OCI-M2 (cell line): Measurements from ENCODE around the gene TSEN54.

Experiments used
- DNase-seq: peaks from one replicate; lab custom pipeline; 2025; ENCODE audit not compliant: unreplicated experiment; lab: John Stamatoyannopoulos, UW

The TSEN54 gene

GRCh38 chr17:75561927-75562603 is 45.7 kb downstream of the TSEN54 start:
- DNase-seq = no peak

DNA sequence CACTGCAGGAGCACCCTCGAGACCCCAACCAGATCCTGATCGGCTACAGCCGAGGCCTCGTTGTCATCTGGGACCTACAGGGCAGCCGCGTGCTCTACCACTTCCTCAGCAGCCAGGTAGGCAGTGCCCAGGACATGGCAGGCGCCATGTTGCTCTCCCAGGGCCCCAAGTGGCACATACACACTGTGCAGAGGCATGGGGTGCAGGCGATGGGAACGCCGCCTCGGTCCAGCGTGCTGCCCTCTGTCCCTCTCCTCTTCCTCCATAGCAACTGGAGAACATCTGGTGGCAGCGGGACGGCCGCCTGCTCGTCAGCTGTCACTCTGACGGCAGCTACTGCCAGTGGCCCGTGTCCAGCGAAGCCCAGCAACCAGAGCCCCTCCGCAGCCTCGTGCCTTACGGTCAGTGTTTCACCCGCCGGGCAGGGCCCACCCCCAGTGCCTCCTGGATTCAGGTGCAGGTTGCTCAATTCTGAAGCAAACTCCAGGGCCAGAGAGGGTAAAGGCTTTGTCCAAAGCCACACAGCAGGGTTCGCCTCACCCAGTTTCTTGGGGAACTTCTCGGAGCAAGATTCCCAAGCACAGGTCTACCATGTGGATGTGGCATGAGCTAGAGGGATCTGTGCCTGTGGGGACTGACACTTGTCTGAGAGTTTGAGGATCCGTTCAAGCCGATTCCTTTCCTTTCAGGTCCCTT is 46.9 kb downstream of the TSEN54 start:
- DNase-seq = no peak

DNA sequence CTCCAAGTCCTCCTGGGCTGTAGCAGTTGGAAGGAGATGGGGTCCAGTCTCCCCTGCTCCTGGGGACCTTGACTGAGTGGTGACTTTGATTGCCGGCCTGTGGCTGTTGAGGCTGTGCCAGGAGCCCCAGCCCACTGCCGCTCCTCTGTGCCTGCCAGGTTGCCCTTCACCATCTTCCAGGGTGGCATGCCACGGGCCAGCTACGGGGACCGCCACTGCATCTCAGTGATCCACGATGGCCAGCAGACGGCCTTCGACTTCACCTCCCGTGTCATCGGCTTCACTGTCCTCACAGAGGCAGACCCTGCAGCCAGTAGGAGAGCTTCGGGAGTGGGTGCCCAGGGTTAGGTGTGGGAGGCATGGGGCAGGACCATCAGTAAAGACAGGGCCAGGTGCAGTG is 47.9 kb downstream of the TSEN54 start:
- no peak for DNase-seq

DNA sequence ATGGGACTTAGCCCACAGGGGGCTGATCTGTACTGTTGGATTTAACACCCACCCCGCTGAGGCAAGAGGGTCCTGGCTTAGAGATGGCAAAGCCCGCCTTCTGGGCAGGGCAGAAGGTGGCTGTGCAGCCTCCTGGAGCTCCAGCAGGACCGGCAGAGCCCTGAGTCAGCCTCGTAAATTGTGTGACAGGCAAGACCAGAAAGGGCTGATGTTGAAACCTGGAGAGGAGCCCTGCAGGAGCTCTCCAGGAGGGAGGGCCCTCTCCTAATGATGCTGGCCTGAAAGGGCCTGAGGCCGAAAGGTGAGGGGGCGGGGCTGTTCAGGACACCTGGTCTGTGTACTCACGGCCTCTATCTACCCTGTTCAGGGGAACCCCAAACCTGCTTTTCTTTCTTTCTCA is 48.7 kb downstream of the TSEN54 start:
- no peak for DNase-seq

- no peak for DNase-seq
Observed at GRCh38 chr17:75565618-75566017, 49.3 kb downstream of the TSEN54 start.

DNA sequence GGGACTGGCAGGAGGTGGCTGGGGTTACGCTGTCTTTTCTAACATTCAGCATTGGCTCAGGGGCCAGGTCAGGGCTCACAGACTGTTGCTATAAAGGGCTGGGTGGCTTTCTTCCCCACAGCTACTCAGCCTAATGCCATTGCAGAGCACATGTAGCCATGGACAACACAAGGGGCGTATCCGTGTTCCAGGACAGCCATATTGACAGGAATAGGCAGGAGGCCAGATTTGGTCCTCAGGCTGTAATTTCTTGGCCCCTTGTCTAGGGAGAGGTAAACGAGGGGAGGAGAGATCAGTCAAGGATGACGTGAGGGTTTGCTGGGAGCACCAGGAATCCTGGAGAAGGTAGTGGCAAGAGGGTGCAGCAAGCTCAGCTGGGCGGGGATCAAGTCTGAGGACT is 50.1 kb downstream of the TSEN54 start:
- DNase-seq = no peak

DNA sequence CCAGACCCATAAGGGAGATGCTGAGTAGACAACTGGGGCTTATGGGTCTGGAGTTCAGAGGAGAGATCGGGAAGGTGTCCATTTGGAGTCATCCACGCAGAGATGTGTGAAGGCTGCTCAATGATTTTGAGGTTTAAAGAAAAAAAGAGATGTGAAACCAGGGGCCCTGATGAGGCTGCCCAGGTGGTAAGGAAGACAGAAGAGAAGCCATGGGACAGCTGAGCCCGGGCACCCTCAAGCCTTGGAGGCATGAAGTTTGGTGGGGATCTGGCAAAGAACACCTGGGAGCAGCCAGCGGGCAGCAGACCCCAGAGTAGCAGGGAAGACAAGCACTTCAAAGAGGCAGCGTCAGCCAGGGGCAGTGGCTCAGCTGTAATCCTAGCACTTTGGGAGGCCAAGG is 50.5 kb downstream of the TSEN54 start:
- DNase-seq = no peak

GRCh38 chr17:75568412-75569255 is 52.3 kb downstream of the TSEN54 start:
- no peak for DNase-seq

GRCh38 chr17:75570034-75570676 is 53.8 kb downstream of the TSEN54 start:
- DNase-seq = no peak

GRCh38 chr17:75570772-75571171 is 54.4 kb downstream of the TSEN54 start:
- no peak for DNase-seq

DNA sequence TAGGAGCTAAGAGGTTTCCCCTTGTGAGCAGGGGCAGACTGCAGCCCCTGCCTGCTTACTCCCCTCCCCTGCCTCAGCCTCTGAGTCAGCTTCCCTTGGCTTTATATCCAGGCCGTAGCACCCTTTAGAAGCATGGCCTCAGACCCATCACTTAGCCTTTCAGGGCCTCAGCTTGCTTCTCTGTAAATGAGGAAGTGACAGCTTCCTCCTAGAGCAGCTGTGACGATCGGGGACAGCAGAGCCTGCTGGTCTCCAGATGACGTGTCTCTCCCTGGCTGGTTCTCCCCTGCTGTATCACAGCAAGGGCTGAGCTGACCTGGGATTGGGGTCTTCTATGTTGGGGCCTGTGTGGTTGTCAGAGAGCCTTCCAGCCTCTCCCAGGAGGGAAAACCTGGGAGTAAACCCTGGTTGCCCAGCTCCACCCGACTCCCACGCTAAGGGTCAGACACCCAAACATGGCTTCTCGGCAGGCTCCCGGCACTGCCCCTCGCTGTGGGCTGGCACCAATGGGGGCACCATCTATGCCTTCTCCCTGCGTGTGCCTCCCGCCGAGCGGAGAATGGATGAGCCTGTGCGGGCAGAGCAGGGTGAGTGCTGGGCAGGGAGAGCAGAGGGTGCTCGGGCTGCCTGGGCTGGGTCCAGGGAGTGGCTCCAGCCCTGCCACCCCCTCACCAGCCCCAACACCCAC is 55.0 kb downstream of the TSEN54 start:
- peak; percentile 35 for DNase-seq

DNA sequence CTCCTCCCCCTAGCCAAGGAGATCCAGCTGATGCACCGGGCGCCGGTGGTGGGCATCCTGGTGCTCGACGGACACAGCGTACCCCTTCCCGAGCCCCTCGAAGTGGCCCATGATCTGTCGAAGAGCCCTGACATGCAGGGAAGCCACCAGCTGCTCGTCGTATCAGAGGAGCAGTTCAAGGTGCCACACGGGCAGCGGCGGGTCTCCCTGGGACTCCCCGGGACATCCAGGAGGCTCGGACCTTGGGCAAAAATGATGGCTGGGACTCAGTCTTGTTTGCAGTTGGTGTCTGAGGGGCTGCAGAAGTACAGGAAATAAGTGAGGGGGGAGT is 55.5 kb downstream of the TSEN54 start:
- no peak for DNase-seq

- no peak for DNase-seq
Observed at GRCh38 chr17:75572713-75573539, 56.6 kb downstream of the TSEN54 start.

DNA sequence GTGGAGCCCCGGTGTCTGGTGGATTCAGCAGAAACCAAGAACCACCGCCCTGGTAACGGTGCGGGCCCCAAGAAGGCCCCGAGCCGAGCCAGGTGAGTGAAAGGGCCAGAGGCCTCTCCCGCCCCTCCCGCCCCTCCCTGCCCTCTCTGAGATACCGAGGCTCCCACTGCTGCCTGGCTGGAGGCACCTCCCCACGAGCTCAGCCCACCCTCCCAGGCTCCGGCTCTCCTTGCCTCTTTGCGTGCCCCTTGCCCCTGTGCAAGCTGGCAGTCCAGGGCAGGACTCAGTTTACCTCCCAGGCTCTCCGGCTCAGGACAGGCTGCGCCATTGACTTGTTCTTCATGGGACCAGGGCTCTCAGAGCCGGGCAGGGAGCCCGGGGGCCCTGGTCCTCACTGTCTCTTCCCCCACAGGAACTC is 57.2 kb downstream of the TSEN54 start:
- no peak for DNase-seq

DNA sequence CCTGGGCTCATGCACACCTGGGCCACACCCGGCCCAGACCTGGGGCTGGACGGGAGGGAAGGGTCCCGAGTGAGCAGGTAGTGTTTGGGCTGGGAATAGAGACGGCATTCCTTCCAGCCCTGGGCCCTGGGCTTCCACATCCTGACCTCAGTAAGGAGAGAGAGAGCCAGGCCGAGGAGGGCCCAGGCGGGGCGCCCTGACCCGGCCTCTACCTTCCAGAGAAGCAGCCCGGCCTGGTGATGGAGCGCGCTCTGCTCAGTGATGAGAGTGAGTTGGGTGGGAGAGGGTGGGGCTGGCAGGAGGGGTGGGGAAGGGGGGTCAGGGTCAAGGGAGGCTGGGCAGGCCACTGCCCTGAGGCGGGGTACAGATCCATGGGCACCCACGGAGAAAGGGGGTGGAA is 57.7 kb downstream of the TSEN54 start:
- DNase-seq = no peak
